GM04504 (cell line): Measurements from ENCODE around the gene CYLD.

Experiments used
- DNase-seq: peaks from one replicate; pipeline ENCODE4 v3.0.0-alpha.2; 2012; ENCODE audit warnings: low read depth

The CYLD gene

DNA sequence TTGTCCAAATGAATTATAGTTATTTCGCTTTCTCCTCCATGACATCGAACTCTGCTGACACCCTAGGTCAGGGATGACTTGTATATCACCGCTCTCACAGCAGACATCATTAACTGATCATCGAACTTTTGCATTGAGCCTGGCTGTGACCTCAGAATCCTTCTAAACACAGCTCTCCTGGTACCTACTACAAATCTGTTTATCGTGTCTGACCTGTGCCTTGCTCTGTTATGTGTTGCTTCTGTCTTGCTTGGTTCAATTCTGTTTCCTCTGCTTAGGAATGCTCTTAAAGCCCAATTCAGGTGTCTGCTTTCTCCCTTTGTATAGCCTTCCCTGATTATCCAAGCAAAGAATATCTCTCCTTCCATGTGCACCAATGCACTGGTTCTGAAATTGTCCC is 78.3 kb downstream of the CYLD start:
- DNase-seq, result no peak

DNA sequence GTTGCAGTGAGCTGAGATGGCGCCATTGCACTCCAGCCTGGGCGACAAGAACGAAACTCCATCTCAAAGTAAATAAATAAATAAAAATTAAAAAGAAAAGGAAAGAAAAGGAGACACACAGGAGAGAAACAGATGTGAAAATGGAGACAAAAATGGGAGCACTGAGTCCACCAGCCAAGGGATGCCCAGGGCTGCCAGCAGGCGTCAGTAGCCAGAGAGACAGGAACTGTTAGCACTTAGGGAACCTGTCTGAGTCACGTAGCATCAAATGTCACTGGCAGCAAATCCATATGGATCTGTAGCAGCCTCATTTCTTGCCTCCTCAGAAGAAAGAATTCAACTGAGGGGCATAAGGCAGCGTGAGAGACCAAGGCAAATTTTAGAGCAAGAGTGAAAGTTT is 79.7 kb downstream of the CYLD start:
- DNase-seq, result no peak

DNA sequence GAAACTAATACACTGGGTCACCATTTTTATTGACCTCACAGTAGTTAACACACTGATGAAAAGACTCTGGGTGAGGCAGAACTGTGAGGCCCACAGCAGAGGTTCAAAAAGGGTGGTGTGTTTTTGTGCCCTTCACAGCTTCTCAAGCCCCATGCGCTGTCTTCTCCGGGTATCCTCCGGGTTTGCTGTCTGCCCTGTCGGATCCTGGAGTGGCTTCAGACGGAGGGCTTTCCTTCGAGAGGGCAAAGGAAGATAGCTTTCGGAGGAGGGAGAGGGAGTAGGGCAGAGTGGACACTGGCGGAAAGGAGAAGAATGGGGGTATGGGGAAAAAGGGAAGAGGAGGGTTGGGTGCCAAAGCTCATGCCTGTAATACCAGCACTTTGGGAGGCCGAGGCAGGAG is 80.8 kb downstream of the CYLD start:
- DNase-seq, result no peak

DNA sequence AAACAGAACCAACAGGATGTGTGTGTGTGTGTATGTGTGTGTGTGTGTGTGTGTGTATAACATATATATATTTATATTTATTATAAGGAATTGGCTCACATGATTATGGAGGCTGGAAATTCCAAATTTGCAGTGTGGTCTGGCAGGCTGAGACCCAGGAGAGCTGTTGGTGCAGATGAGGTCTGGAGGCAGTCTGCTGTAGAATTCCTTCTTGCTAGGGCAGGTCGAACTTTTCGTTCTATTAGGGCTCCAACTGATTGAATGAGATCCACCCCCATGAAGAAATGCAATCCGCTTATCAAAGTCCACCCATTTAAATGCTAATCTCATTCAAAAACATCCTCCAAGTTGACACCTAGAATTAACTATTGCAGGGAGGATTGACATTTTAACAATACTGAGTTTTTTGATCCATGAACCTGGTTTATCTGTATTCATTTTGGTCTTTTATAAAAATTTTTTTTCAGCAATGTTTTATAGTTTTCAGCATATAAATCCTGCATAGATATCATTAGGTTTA is 85.0 kb downstream of the CYLD start:
- no peak for DNase-seq

DNA sequence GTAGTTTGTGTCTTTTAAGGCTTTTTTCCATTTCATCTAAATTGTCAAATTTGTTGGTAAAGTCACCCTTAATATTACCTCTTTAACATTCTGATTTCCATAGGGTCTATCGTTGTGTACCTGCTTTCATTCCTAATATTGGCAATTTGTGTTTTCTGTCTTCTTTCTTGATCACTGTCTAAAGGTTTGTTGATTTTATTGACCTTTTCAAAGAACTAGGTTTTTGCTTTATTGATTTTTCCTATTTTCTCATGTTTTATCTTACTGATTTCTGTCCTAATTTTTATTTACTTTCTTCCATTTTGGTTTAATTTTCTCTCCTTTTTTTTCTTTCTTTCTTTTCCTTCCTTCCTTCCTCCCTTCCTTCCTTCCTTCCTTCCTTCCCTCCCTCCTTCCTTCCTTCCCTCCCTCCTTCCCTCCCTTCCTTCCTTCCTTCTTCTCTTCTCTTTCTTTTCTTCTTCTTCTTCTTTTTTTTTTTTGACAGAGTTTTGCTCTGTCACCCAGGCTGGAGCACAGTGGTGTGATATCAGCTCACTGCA is 86.3 kb downstream of the CYLD start:
- no peak for DNase-seq

DNA sequence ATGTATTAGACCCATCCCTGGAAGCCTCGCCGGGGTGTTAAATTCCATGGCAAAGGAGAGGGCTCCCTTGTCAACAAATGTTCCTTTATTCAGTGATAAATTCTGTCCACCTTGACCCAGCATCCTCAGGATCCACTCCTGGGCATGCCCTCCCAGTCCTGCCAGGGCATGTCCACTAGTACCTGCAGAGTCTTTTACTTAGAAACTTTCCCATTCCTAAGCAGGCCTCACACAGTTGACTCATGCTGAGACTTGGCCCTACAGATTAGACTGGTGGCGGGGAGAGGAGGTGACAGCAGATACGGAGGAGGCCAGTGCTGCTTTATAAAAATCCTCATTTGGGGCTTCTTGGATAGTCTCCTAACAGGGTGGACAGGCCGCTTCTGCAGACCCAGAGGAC is 88.8 kb downstream of the CYLD start:
- no peak for DNase-seq

DNA sequence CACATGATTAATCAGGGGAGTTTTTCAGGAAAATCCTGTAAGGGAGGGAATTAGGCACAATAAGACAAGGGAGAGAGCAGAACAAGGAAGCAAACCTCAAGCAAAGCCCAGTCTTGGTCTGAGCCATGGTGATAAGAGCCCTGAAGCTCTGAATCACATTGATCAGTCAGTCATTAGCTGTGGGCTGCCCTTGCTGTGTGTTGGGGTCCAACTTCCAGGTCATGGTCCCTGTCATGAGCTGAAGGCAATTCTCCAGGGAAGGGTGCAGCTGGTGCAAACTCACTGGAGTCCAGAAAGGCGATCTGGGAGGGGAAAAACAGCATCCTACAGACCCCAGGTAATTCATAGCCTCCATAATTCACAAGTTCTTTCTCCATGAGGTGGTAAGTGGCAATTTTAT is 89.9 kb downstream of the CYLD start:
- DNase-seq, result no peak

DNA sequence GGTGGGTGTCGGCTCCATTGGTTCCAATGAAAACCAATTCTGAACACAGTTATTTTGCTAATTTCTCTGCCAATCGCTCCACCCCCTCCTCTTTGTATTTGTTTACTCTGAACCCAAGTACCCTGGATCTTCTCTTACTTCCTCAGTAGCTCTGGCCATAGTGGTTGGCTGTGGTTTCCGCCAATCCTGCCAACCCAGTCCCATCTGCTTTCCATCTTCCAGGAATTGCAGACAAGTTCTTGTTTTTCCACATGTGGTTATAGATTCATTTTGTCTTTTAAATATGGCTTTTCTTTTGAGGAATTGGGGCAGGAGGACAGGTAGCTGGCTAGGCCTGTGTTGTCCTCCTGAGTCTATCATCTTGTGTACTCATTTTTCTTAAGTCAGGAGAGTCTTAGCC is 92.0 kb downstream of the CYLD start:
- no peak for DNase-seq

DNA sequence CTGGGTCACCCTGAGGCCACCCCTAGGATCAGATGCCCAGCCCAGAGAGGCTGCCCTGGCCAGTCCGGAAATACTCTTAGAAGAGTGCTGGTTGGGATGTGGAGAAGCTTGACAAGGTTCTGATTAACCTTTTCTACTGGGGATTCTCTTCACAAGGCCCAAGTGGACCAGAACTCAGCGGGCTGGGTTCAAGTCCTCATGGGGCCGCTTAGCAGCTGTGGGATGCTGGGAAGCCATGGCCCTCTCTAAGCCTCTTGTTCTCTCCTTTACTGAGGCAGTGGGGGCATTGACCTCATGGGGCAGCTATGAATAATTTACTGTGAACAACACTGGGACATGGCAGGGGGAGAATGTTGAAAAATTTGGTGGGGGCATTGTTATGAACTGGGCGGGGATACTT is 92.8 kb downstream of the CYLD start:
- DNase-seq, result no peak

DNA sequence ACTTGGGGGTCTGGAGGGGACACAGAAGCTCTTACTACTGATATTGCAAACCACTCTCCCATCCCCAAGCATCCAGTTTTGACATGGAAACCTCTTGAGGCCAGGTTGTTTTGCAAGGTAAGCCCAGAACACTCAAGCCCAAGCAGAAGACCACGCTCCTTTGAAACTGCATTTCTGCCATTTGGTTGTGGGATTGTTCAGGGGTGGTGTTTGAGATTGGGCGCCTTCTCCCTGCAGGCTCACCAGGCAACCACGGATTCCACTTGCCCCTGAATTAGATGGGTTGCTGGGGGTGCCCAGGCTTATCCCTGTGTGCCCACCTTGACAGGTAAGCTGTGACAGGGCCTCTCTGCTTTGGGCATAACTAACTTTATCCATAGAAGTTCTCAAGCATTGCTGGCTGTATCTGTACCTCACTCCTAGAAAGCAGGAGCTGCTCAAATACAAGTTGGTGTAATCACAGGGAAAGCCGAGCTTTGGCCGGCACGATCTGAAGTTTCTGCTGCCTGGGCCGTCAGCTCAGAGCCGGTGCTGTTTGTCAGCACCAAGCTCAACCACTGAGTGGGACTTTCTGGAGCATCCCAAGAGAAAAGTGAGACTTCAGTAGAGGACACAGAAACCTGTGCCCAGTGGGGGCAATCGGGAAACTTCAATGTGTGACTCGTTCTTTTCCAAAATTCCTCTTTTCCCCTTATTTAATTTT is 93.6 kb downstream of the CYLD start:
- DNase-seq, result no peak

DNA sequence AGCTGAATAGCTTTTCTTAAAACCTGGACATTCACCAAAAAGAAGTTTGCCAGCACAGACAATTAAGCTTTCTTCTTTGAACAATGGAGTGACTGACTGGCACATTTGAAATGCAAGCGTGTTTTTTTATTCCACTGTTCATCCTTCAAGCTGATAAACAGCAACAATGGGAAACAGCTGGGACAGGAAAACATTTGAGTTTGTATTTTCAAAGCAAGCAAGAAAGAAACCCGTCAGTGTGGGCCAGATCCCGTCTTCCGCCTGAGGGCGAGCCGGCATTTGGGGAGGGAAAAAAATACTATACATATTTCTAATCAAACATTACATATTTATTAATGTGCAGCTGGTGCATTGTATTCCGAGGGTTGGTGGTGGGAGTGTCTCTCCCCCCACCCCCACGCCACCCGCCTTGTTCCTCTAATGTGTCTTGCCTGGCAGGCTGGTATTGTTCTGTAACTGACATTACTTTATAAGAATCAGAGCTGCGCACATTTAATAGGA is 94.3 kb downstream of the CYLD start:
- DNase-seq, result no peak

DNA sequence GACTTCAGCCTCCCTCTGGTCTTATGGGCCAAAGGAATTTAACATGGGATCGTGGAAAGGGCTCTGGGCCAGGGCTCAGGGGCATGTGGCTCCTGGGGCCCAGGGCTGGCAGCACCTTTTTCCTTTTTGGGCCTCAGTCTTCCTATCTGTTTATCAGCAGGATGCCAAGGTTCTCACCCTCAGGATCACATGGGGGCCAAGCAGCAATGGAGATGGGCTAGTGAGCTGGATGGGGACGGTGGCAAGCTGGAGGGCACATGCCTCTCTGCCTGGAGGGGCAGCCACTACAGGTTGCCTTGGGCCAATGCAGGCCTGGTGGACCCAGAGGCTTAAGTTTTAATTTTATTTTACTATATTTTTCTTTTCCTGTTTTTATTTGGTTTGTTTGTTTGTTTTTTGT is 95.4 kb downstream of the CYLD start:
- no peak for DNase-seq

DNA sequence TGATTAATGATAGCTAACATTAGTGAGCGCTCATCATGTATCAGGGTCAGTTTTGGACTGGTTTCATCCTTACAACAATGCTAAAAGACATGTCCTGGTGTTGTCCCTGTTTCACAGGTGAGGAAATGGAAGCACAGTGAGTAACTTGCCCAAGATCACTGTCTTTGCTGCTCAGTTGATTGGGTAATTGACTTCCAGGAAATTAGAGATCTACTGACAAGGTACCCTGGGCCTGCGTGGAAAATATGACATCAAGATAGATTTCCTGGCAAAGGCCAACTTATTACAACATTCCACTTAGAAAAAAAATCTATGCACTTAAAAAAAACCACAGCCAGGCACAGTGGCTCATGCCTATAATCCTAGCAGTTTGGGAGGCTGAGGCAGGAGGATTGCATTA is 96.3 kb downstream of the CYLD start:
- no peak for DNase-seq

DNA sequence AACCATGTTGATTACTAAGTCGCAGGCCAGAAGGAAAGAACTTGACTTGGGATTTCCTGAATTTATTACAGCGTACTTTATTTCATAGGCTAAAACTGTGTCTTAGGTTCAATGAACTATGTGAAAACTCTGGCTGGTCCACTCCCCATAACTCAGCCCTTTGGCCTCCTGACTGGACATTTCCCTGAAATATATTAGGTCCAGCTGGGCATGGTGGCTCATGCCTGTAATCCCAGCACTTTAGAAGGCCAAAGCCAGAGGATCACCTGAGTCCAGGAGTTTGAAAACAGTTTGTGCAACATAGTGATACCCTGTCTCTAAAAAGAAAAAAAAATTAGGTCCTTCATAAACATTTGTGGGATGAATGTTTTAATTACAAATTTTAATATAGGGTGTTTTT is 97.0 kb downstream of the CYLD start:
- DNase-seq, result no peak

DNA sequence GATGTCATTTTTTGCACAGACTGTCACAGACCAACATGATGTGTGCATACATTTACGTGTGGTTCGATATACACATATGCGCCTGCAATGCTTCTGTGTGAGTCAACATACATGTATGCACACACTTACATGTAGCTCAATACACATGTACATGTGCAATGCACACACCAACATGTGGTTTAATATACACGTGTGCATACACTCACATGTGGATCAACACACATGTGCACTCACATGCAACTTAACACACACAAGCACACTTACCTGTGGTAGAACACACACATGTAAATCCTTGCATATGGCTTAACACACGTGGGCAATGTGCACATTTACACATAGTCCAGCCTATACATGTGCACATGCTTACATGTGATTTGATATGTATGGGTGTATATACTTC is 97.5 kb downstream of the CYLD start:
- no peak for DNase-seq

DNA sequence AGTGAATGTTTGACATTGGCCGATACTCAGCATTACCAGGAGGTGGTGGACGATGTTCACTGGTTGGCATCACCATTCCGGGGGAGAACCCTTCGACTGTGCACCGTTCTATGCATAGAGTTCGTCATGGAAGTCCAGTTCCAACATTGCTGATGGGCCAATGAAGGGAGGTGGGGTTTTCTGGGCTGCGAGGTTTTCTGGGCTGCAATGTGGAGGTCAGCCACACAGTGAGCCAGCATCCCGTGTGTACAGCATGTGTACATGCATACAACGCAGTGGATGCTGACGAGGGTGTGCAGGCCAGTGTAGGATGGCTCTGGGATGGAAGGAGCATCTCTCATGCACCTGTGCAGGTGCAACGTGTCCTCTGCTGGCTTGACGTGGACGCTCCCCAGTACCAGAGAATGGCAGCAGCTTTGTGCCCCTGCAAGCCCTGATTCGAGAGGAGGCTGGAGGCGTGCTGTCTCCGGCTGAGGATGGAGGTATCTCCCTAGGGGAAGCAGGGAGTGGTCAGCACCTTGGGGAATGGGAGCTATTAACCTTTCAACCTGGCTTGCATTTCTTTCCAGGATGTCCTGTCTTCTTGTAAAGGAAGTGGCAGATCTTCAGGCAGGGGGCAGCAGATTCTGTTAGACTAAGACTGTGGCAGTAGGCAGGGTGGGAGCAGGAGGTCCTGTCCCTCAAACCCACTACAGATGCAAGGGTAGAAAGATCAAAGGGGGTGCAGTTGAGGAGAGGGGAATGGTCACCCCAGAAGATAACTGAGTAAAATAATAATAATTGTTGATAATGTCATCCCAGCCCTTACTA is 98.2 kb downstream of the CYLD start:
- DNase-seq, result no peak

DNA sequence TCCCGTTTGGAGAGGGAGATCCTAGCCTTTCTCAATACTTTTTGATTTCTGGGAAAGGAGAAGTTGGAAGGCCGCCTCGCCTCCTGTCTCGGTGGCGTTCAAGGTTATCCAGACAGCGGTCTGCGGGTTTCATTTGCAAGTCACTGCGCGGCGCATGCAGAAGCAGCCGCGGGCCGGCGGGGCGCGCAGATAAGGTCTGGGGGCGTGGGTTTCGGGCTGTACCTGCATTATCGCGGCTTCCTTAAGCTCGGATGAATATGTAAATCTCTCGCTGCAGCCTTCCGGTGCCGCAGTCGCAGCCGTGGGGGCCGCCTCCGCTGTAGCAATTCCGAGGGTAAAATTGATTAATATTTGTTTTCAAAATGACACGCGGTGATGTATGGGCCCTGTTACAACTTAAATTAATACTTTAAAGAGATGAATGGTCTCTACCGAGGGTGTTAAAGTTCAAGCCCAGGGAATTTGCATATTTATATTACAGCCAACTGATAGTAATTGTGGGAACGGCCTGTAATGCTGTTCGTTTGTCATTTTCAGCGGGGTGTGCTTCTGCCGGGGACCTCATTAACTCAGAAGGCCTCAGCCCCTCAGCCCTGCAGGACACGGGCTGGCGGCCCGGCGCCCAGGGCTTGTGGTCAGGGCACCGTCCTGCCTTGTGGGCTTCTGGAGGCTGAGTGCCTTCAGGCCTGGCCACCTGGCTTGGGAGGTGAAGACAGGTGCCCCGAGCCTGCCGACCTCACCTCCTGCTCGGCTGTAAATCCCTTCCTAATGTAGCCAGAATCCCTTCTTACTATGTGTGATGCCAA is 99.4 kb downstream of the CYLD start:
- no peak for DNase-seq

DNA sequence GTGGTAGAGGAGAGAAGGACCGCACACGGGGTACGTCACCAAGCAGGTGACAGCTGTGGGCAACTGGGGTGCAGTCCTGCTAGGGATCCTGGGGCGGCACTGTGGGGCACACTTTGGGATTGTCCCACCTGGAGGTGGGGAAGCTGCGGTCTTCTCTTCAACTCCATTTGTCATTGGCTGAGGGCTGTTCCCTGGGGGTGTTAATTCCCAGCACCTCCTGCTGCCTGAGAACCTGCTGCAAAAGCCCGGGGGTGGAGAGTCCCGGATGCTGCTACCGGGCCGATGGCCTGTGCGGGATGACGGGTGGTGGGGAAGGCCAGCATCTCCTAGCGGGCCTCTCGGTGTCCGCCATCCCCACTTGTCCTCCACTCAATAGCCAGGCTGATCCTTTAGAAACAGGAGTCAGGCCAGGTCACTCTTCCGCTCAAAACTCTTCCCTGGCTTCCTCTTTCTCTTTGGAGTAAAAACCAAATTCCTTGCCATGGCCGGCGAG is 100.2 kb downstream of the CYLD start:
- no peak for DNase-seq

DNA sequence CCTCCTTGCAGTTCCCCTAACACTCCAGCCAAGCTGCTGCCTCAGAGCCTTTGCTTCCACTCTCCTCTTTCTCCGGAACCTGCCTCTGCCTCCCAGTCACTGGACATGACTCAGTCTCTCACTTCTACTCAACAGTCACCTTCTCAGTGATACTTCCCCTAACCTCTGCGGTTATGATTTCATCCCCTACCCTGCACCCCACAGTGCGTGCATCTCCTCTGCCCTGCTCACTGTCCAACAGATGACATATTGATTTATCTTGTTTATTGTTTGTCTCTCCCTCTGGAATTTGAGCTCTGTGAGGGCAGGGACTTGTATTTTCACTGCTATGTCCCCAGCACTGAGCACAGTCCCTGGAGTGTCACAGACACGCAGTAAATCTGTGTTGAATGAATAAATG is 100.7 kb downstream of the CYLD start:
- no peak for DNase-seq

DNA sequence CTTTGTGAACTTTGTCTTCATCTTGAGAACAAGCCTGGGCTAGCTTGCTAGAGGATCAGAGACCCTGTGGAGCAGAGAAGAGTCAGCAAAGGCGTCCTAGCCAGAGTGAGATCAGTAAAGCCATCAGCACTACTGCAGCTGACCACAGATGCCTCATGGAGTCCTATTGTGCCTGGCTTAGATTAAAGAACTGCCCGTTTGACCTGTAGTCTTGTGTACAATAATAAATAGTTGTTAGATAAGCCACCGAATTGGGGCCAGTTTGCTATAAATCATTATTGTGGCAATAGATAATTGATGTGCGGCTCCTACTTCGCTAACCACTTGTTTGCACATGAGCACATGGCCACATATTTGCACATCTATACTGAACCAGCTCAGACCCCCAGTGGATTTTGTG is 103.0 kb downstream of the CYLD start:
- no peak for DNase-seq

DNA sequence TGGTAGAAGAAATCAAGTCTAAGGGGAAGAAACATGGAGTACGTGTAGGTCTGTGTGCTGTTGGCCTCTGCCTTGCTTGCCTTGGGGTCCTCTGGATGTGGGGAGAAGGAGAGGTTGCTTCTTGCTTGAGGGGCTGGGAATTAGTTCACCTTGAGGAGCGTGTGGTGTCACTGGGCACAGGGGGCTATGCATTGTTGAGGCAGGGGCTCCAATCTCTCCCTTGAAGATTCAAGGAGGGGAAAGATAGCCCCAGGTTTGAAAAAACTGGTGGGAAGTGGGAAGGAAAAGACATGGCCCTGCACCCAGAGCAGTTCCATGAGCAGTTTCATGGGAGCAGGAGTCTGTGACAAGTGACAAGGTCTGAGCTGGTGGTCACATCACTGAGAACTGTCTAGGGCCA is 103.4 kb downstream of the CYLD start:
- DNase-seq, result no peak

DNA sequence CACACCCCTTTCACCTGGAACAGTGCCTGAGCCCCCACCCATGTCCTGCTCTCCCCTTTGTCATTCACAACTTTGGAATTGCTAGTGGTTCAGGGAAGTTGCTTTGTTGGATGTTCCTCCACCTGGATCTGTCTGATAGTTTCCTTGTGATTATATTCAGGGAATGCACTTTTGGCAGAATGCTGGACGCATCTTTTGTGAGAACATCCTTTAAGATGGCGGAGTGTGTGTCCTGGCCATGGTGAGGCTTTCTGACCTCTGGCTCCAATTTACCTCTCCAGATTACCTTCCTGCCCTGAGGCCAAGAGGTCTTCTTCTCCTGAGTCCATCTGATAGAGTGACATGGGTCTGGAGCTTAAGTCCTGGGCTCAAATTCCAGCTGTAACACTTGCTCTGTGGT is 104.6 kb downstream of the CYLD start:
- DNase-seq, result no peak
